Neural crest cell (in vitro differentiated cells): ENCODE data around the gene SENP2. TPM values are rescaled to one million over a fixed set of nuclear protein-coding genes. Genes with fewer than 3 reads are reported as not detected.
A peak's percentile ranks its signal among the peaks of the same experiment; 100 is the strongest.

Experiments
- DNase-seq: peaks from one replicate; pipeline ENCODE4 v3.0.0; 2021; ENCODE audit warnings: low read depth, mixed read lengths, low spot score
- H3K27ac Mint-ChIP-seq: one replicate; pipeline ENCODE4 v1.8.0; 2021; ENCODE audit warnings: mild to moderate bottlenecking, mixed read lengths; ENCODE audit not compliant: unreplicated experiment
- H3K27me3 Mint-ChIP-seq: 2 replicates; pipeline ENCODE4 v1.8.0; 2021; ENCODE audit warnings: low read depth, mild to moderate bottlenecking, mixed read lengths
- H3K36me3 Mint-ChIP-seq: 2 replicates; pipeline ENCODE4 v1.8.0; 2021; ENCODE audit warnings: low read depth, mild to moderate bottlenecking, mixed read lengths
- H3K4me1 Mint-ChIP-seq: 2 replicates; pipeline ENCODE4 v1.8.0; 2021; ENCODE audit warnings: mixed read lengths
- H3K4me3 Mint-ChIP-seq: one replicate; pipeline ENCODE4 v1.8.0; 2021; ENCODE audit warnings: mild to moderate bottlenecking, mixed read lengths
- H3K9me3 Mint-ChIP-seq: 2 replicates; pipeline ENCODE4 v1.8.0; 2021; ENCODE audit warnings: mixed read lengths
- CTCF ChIP-seq: fragments of 200-600 bp; sonication (generic); conservative IDR thresholded peaks from 2 replicates; pipeline ENCODE4 v1.5.0; 2021; ENCODE audit warnings: antibody characterized with exemption, mild to moderate bottlenecking
- long read RNA-seq: library from polyadenylated mRNA; unstranded; transcript quantifications from one replicate; pipeline ENCODE4 v2.0.0, GENCODE V29; 2020
- total RNA-seq: library from RNA; stranded (reverse); gene quantifications from 2 replicates; pipeline ENCODE4 v1.2.1, GENCODE V29; 2021

SENP2 gene
- total RNA-seq, result 46.7 and 55.6 TPM in 2 replicates
- long read RNA-seq, full-length matches to known transcripts, result 15 of 50 reads
- long read RNA-seq, partial matches to known transcripts, result 20 of 50 reads
- long read RNA-seq, other reads (novel, unspliced or antisense), result 15 of 50 reads

DNA sequence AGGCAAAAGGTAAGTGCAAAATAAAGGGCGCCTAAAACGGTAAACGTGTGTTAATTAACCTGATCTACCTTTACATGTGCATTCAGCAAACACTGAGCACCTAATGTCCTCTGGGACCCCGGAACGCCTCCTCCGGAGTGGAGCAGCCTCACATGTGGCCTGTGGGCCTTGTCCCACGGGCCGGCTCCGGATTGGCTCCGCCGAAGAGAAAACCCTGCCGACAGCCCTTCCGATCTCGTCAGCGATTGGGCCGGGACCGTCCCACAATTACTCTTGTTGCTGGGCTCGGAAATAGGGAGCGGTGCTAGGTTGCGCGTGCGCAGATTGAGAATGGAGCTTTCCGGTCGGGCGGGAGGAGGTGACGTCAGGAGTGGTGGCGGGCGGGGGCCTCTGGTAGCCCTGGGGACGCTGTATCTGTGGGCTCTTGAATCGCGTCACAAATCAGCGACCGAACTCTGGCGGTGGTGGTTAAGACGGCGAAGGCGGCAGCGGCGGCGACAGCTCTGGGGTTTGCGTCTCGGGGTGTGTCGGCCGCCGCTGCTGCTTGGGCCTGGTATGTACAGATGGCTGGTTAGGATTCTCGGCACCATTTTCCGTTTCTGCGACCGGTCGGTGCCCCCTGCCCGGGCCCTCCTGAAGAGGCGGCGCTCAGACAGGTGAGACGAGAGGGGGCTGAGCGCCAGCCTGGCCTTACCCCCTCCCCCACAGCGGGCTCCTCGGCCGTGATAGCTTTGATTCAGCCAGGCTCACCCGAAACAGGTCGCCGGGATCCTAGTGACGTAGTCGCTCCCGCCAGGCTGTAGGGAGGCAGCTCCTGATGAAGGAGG, at the start of gene SENP2:
Gene SENP2, plus strand, starts transcription at position 437 of the 827 bp plus-strand sequence. Its CDS starts 119 bp downstream, at position 556.
- no peaks in the 10 kb centered on the region for H3K9me3 Mint-ChIP-seq
- H3K27me3 Mint-ChIP-seq, result peaks cover 12% of the 10 kb centered on the region
- no peaks in the 10 kb centered on the region for H3K36me3 Mint-ChIP-seq
- H3K4me3 Mint-ChIP-seq, result peak within 1 kb of the TSS; percentile 94
- no peak for TF ChIP-seq CTCF
- DNase-seq, result peak; percentile 99
- H3K4me1 Mint-ChIP-seq, result peaks cover 35% of the 10 kb centered on the region
- peak within 1 kb of the TSS; percentile 93 for H3K27ac Mint-ChIP-seq

DNA sequence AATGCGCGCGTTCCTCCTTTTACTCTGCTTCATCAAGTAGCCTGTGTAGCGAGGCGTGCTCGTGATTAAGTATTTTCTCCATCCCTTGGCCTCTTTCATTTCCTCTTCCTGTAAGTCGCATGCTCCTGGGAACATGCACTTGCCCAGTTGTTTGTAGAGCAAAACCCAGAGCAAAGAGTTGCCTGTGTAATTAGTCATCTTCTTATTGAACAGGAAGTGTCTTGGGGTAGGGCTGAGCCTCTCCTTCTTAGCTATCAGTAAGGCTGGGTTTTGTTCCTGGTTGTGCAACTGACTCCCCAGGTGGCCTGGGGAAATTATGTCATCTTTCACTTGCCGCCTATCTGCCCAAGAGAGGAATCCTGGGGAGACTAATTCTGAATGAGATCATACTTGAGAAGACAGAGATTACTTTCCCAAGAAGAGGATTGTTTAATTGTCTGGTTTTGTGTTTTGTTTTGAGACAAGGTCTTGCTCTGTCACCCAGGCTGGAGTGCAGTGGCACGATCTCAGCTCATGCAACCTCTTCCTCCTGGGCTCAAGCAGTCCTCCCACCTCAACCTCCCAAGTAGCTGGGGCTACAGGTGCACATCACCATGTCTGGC, 48.6 kb upstream of the SENP2 start:
- no peak for TF ChIP-seq CTCF
- DNase-seq, result no peak
- no peaks in the 10 kb centered on the region for H3K27me3 Mint-ChIP-seq
- H3K36me3 Mint-ChIP-seq, result no peaks in the 10 kb centered on the region
- peak overlapping the region; percentile 39 for H3K27ac Mint-ChIP-seq
- peaks cover 15% of the 10 kb centered on the region for H3K4me1 Mint-ChIP-seq
- no peak overlapping the region for H3K4me3 Mint-ChIP-seq
- no peaks in the 10 kb centered on the region for H3K9me3 Mint-ChIP-seq

GRCh38 chr3:185539934-185540333, 46.2 kb upstream of the SENP2 start:
- no peak overlapping the region for H3K27ac Mint-ChIP-seq
- TF ChIP-seq CTCF, result no peak
- DNase-seq, result no peak
- H3K27me3 Mint-ChIP-seq, result no peaks in the 10 kb centered on the region
- H3K36me3 Mint-ChIP-seq, result no peaks in the 10 kb centered on the region
- H3K4me3 Mint-ChIP-seq, result no peak overlapping the region
- H3K9me3 Mint-ChIP-seq, result no peaks in the 10 kb centered on the region
- H3K4me1 Mint-ChIP-seq, result peaks cover 5% of the 10 kb centered on the region

DNA sequence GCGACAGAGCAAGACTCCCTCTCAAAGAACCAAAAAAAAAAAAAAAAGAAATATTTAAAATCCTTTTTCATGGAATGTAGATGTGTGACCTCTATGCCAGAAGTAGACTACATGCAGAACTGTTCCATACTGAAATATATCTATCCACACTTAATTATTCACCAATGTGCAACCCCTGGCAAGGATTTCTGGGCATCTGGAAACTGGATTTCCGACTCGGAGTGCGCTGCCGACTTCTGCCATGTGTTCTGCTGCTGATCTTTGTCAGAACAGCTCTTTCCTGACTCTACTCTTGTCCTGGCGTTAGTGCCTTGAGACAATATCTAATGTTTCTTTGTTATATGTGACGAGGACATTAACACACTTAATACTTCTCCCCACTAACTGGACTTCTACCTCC, 45.4 kb upstream of the SENP2 start:
- no peak for DNase-seq
- peaks cover 5% of the 10 kb centered on the region for H3K4me1 Mint-ChIP-seq
- no peak overlapping the region for H3K4me3 Mint-ChIP-seq
- no peaks in the 10 kb centered on the region for H3K27me3 Mint-ChIP-seq
- H3K9me3 Mint-ChIP-seq, result no peaks in the 10 kb centered on the region
- no peaks in the 10 kb centered on the region for H3K36me3 Mint-ChIP-seq
- TF ChIP-seq CTCF, result no peak
- H3K27ac Mint-ChIP-seq, result no peak overlapping the region

DNA sequence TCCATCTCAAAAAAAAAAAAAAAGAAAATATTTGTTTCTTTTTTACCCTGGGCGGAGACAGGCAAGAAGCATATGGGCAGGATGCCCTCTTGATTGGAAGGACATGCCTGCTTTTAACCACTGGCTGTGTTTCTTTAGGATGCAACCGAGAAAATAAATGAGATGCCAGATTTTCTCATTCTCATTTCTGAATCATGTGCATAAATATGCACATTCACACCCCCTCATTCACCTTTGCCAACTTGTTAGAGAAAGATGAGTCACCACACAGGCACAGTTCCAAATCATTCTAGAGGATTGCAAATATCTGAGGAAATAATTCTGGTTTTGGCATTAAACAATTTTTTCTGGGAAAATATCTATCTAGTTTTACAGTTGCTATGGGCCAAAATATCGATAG, 37.0 kb upstream of the SENP2 start:
- no peaks in the 10 kb centered on the region for H3K9me3 Mint-ChIP-seq
- peaks cover 5% of the 10 kb centered on the region for H3K4me1 Mint-ChIP-seq
- no peaks in the 10 kb centered on the region for H3K36me3 Mint-ChIP-seq
- TF ChIP-seq CTCF, result no peak
- H3K27me3 Mint-ChIP-seq, result no peaks in the 10 kb centered on the region
- no peak for DNase-seq
- H3K27ac Mint-ChIP-seq, result no peak overlapping the region
- H3K4me3 Mint-ChIP-seq, result no peak overlapping the region
